H1 (cell line): ENCODE data around the gene MYPN. TPM values are rescaled to one million over a fixed set of nuclear protein-coding genes. Genes with fewer than 3 reads are reported as not detected.

Experiments used
- BRCA1 ChIP-seq: IDR thresholded peaks from 2 replicates; pipeline ENCODE4 v1.6.1; 2012; ENCODE audit warnings: low read depth, low read length, improper control_type of control experiment
- CHD7 ChIP-seq: fragments of 300-600 bp; sonication (generic); IDR thresholded peaks from 2 replicates; pipeline ENCODE4 v1.7.1; 2012; ENCODE audit warnings: low read length, moderate library complexity, mild to moderate bottlenecking, inconsistent platforms; ENCODE audit not compliant: insufficient replicate concordance
- E2F6 ChIP-seq: IDR thresholded peaks from 2 replicates; pipeline ENCODE4 v1.6.1; 2012; ENCODE audit warnings: inconsistent platforms
- NRF1 ChIP-seq: IDR thresholded peaks from 2 replicates; pipeline ENCODE4 v1.6.1; 2011; ENCODE audit warnings: mild to moderate bottlenecking, low read depth, low read length, improper control_type of control experiment
- PHF8 ChIP-seq: fragments of 200-600 bp; sonication (generic); conservative IDR thresholded peaks from 2 replicates; pipeline ENCODE4 v1.7.1; 2012; ENCODE audit warnings: low read depth, mild to moderate bottlenecking, inconsistent platforms, low read length, moderate library complexity
- SAP30 ChIP-seq: fragments of 300-600 bp; sonication (generic); IDR thresholded peaks from 2 replicates; pipeline ENCODE4 v1.7.1; 2012; ENCODE audit warnings: low read length, moderate library complexity, mild to moderate bottlenecking, inconsistent platforms; ENCODE audit not compliant: insufficient read depth, insufficient replicate concordance
- TEAD4 ChIP-seq: IDR thresholded peaks from 2 replicates; pipeline ENCODE4 v1.6.1; 2012; ENCODE audit warnings: low read depth, low read length, inconsistent platforms, mixed read lengths
- polyA plus RNA-seq, 7 experiments: library from polyadenylated mRNA; depleted of rRNA in 3 of 7; stranded (reverse) in 5 of 7; unstranded in 2 of 7; fragments of >200 nt in 5 of 7; fragments of 200-250 nt in 2 of 7; gene quantifications; 1 replicate in 5 of 7; 2 replicates in 1 of 7; 4 replicates in 1 of 7; pipeline versions ENCODE4 v1.2.1 to v1.2.3, GENCODE V29; 2011 to 2013; ENCODE audit warnings: missing spikeins in 2 of 7, mixed read lengths in 2 of 7
- total RNA-seq: library from RNA; stranded (reverse); fragmentation: NEBNext Ultra II Directional; extraction: Animal tissue kit (Norgen Biotek cat#: 25700); gene quantifications from 2 replicates; pipeline ENCODE4 v1.2.1, GENCODE V29; 2021

Gene MYPN
- total and polyA plus RNA-seq, 2 of the 8 experiments (the other 6 are each of a cell fraction or from before 2014, with no cell fraction given) = not detected

- no peak for TF ChIP-seq CHD7
- no peak for TF ChIP-seq SAP30
- no peak for TF ChIP-seq BRCA1
- TF ChIP-seq TEAD4 = no peak
- TF ChIP-seq PHF8 = no peak
- TF ChIP-seq NRF1 = no peak
- no peak for TF ChIP-seq E2F6
These were observed 18.7 kb downstream of the MYPN start (continued) for GRCh38 chr10:68128015-68128414.
